ENCODE results near the gene TRIO. TPM values are rescaled to one million over a fixed set of nuclear protein-coding genes. Genes with fewer than 3 reads are reported as not detected.
"Not testable (repeated sequence)": the region's sequence is repeated elsewhere in the genome, so short reads cannot be mapped to it uniquely, and the experiment has no call there.

TRIO gene
- total and polyA plus RNA-seq, 2 experiments from 2014 or later = 18.5 to 78.2 TPM

DNA sequence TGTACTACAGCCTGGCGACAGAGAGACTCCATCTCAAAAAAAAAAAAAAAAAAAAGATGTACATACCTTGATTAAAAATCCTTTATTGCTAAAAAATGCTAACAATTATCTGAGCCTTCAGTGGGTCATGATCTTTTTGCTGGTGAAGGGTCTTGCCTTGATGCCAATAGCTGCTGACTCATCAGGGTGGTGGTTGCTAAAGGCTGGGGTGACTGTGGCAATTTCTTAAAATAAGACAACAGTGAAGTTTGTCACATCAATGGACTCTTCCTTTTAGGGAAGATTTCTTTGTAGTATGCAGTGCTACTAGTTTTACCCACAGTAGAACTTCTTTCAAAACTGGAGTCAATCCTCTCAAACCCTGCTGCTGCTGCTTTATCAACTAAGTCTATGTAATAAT is 404.5 kb downstream of the TRIO start:
- Histone ChIP-seq H3K4me2 (no peak overlapping the region), H3K9me2 (replicated peaks; ENCODE audit: insufficient read depth) (no peaks in the 10 kb centered on the region), H3K9me3 (ENCODE audit: low read depth) (no peaks in the 10 kb centered on the region), H3K27me3 (no peaks in the 10 kb centered on the region), H3K4me3 (no peak overlapping the region), H3K79me2 (no peaks in the 10 kb centered on the region), H4K20me1 (ENCODE audit: insufficient read depth, poor library complexity, severe bottlenecking) (no peaks in the 10 kb centered on the region), H2AFZ (no peak overlapping the region), H3K27ac (no peak overlapping the region), H3K4me1 (ENCODE audit: insufficient read depth) (no peaks in the 10 kb centered on the region), H3K36me3 (replicated peaks; ENCODE audit: insufficient read depth, low read depth) (no peaks in the 10 kb centered on the region)
- DNase-seq (ENCODE audit: low spot score) = no peak
- 100% methylated on average over 1 of the region's 1 CpG for WGBS (ENCODE audit: low lambda C conversion rate, missing lambda C conversion rate)
- TF ChIP-seq EZH2phosphoT487 (IDR thresholded peaks at IDR 0.05; ENCODE audit: low read depth, severe bottlenecking, unreplicated experiment) (no peak), EZH2 (IDR thresholded peaks at IDR 0.05; ENCODE audit: borderline replicate concordance) (no peak)
- TF ChIP-seq, protein P1, sequence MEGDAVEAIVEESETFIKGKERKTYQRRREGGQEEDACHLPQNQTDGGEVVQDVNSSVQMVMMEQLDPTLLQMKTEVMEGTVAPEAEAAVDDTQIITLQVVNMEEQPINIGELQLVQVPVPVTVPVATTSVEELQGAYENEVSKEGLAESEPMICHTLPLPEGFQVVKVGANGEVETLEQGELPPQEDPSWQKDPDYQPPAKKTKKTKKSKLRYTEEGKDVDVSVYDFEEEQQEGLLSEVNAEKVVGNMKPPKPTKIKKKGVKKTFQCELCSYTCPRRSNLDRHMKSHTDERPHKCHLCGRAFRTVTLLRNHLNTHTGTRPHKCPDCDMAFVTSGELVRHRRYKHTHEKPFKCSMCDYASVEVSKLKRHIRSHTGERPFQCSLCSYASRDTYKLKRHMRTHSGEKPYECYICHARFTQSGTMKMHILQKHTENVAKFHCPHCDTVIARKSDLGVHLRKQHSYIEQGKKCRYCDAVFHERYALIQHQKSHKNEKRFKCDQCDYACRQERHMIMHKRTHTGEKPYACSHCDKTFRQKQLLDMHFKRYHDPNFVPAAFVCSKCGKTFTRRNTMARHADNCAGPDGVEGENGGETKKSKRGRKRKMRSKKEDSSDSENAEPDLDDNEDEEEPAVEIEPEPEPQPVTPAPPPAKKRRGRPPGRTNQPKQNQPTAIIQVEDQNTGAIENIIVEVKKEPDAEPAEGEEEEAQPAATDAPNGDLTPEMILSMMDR (IDR thresholded peaks at IDR 0.05; ENCODE audit: poor library complexity) = no peak

DNA sequence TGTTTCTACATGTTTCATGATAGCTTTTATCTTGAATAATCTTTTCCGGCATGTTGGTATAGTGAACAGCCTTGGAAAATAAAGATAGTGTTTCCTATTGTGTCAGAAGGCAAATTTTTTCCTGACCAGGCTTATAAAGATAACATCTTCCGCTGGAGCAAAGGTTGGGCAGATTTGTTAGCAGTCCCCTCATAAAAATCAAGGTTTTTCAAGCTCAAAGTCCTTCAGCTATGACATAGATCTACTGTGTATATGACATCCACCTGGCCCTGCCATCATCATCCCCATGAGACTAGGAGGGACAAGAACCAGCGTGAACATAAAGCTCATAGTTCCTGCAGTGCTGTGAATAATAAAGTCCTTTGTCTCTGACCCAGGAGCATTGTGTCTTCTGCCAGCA is 408.1 kb downstream of the TRIO start:
- no peak overlapping the region for H3K4me2 ChIP-seq
- DNase-seq (ENCODE audit: low spot score) = peak; percentile 71
- no peak overlapping the region for H2AFZ ChIP-seq
- no peak overlapping the region for H3K4me3 ChIP-seq
- no peaks in the 10 kb centered on the region for H3K27me3 ChIP-seq
- peak overlapping the region; percentile 56 for H3K27ac ChIP-seq
- H4K20me1 ChIP-seq (ENCODE audit: insufficient read depth, poor library complexity, severe bottlenecking) = no peaks in the 10 kb centered on the region
- H3K9me2 ChIP-seq (replicated peaks; ENCODE audit: insufficient read depth) = no peaks in the 10 kb centered on the region
- H3K79me2 ChIP-seq = no peaks in the 10 kb centered on the region
- TF ChIP-seq, protein P1 (IDR thresholded peaks at IDR 0.05; ENCODE audit: poor library complexity) = no peak
- no peak for TF ChIP-seq EZH2 (IDR thresholded peaks at IDR 0.05; ENCODE audit: borderline replicate concordance)
- no peak for TF ChIP-seq EZH2phosphoT487 (IDR thresholded peaks at IDR 0.05; ENCODE audit: low read depth, severe bottlenecking, unreplicated experiment)
- H3K36me3 ChIP-seq (replicated peaks; ENCODE audit: insufficient read depth, low read depth) = no peaks in the 10 kb centered on the region
- no peaks in the 10 kb centered on the region for H3K9me3 ChIP-seq (ENCODE audit: low read depth)
- no peaks in the 10 kb centered on the region for H3K4me1 ChIP-seq (ENCODE audit: insufficient read depth)
- WGBS (ENCODE audit: low lambda C conversion rate, missing lambda C conversion rate) = 51% methylated on average over 3 of the region's 3 CpGs

DNA sequence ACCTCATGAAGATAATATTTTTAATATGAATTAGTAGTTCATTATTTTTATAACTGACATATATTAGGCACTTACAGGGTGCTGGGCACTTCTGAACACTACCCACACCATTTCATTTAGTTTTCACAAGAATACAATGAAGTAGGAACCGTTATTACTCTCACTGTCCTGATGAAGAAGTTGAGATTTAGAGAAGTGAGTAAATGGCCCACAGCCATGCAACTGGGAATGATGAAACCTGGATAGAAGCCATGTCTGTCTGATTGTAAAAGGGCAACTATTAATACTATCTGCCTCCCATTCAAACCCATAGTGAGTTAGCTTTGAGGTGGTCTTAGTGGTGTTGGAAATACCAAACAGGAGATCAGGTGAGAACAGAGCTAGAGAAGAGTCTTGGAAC is 408.9 kb downstream of the TRIO start:
- Histone ChIP-seq H3K4me2 (no peak overlapping the region), H3K9me3 (ENCODE audit: low read depth) (no peaks in the 10 kb centered on the region), H3K4me1 (ENCODE audit: insufficient read depth) (peaks cover 2% of the 10 kb centered on the region), H3K27me3 (no peaks in the 10 kb centered on the region), H3K36me3 (replicated peaks; ENCODE audit: insufficient read depth, low read depth) (no peaks in the 10 kb centered on the region), H3K27ac (peak overlapping the region; percentile 26), H3K9me2 (replicated peaks; ENCODE audit: insufficient read depth) (no peaks in the 10 kb centered on the region), H3K4me3 (no peak overlapping the region), H4K20me1 (ENCODE audit: insufficient read depth, poor library complexity, severe bottlenecking) (no peaks in the 10 kb centered on the region), H3K79me2 (no peaks in the 10 kb centered on the region), H2AFZ (no peak overlapping the region)
- WGBS (ENCODE audit: low lambda C conversion rate, missing lambda C conversion rate) = 63% methylated on average over 1 of the region's 1 CpG
- no peak for DNase-seq (ENCODE audit: low spot score)
- TF ChIP-seq, protein P1 (IDR thresholded peaks at IDR 0.05; ENCODE audit: poor library complexity) = no peak

DNA sequence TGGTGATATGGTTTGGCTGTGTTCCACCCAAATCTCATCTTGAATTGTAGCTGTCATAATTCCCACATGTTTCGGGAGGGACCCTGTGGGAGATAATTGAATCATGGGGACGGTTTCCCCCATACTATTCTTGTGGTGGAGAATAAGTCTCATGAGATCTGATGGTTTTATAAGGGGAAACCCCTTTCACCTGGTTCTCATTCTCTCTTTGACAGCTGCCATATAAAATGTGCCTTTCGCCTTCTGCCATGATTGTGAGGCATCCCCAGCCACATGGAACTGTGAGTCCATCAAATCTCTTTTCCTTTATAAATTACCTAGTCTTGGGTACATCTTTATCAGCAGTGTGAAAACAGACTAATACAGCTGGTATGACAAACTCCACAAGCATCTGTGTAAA is 411.1 kb downstream of the TRIO start:
- H4K20me1 ChIP-seq (ENCODE audit: insufficient read depth, poor library complexity, severe bottlenecking); H3K9me3 ChIP-seq (ENCODE audit: low read depth); H2AFZ ChIP-seq; H3K4me2 ChIP-seq; H3K4me3 ChIP-seq; DNase-seq (ENCODE audit: low spot score); H3K9me2 ChIP-seq (replicated peaks; ENCODE audit: insufficient read depth); H3K36me3 ChIP-seq (replicated peaks; ENCODE audit: insufficient read depth, low read depth); H3K27me3 ChIP-seq; H3K27ac ChIP-seq; H3K79me2 ChIP-seq; H3K4me1 ChIP-seq (ENCODE audit: insufficient read depth): not testable (repeated sequence)
- WGBS (ENCODE audit: low lambda C conversion rate, missing lambda C conversion rate) = 77% methylated on average over 3 of the region's 3 CpGs
